K562 (cell line): Measurements from ENCODE around the gene RARA. TPM values are rescaled to one million over a fixed set of nuclear protein-coding genes. Genes with fewer than 3 reads are reported as not detected.

Source experiments
- ATAC-seq: fragments of 200-7000 bp; cut with Tn5 transposase; 3 replicates; pipeline ENCODE4 v1.9.1; 2020; ENCODE audit warnings: moderate library complexity
- BruUV-seq: library from RNA; stranded (reverse); fragments of 400-500 nt; replicated peaks from 2 replicates; lab custom pipeline; 2021; lab: Mats Ljungman, UMichigan
- CTCF ChIA-PET: fragments of 300-600 bp; formaldehyde crosslinking; extraction: SDS; loops from one replicate; lab custom pipeline; 2021; ENCODE audit warnings: low intra/inter-chr PET ratio; lab: Yijun Ruan, JAX
- POLR2A ChIA-PET: fragments of 300-600, 350-650 bp; sonication (Branson Sonifier 250); formaldehyde crosslinking; extraction: SDS; loops from one replicate; lab custom pipeline; 2021; ENCODE audit warnings: antibody characterized with exemption, inconsistent platforms; lab: Yijun Ruan, JAX
- DNase-seq, 4 experiments: peaks; one replicate each; pipeline versions ENCODE4 v3.0.0 to v3.0.0-alpha.2; 2011 to 2018; ENCODE audit warnings: low spot score in 3 of 4, mixed read lengths in 3 of 4; ENCODE audit errors: extremely low read depth in 1 of 4
- FAIRE-seq: peaks from 2 replicates; lab custom pipeline; 2011; peaks lifted over from hg19 to GRCh38; lab: Jason Lieb, UNC
- H2AFZ ChIP-seq: 2 replicates; pipeline ENCODE4 v1.6.0; 2011; ENCODE audit warnings: low read depth, low read length, control low read depth, inconsistent platforms
- H3K27ac ChIP-seq: fragments of 200-600 bp; 3 replicates; pipeline ENCODE4 v1.8.0; 2011; ENCODE audit warnings: low read depth, mild to moderate bottlenecking, control low read depth, inconsistent platforms, low read length, moderate library complexity, mixed read lengths; ENCODE audit errors: extremely low read depth
- H3K27me3 ChIP-seq, 2 experiments: fragments of 300-600 bp in 1 of 2; 2 replicates in 1 of 2; 3 replicates in 1 of 2; pipeline versions ENCODE4 v1.6.0 to v1.8.0; 2011; ENCODE audit warnings: inconsistent platforms in 2 of 2, low read length in 2 of 2, mild to moderate bottlenecking in 1 of 2, mixed read lengths in 1 of 2, moderate library complexity in 1 of 2; ENCODE audit not compliant: control insufficient read depth in 2 of 2, insufficient read depth in 2 of 2
- H3K36me3 ChIP-seq: fragments of 300-600 bp; 3 replicates; pipeline ENCODE4 v1.8.0; 2011; ENCODE audit warnings: mild to moderate bottlenecking, low read length, inconsistent platforms; ENCODE audit not compliant: control insufficient read depth, insufficient read depth
- H3K4me1 ChIP-seq, 2 experiments: fragments of 200-600 bp in 1 of 2; replicated peaks in 1 of 2; 2 replicates in 1 of 2; 3 replicates in 1 of 2; pipeline versions ENCODE4 v1.5.1 to v1.8.0; 2011; ENCODE audit warnings: inconsistent platforms in 2 of 2, low read length in 2 of 2, mild to moderate bottlenecking in 1 of 2, mixed read lengths in 1 of 2, moderate library complexity in 1 of 2; ENCODE audit not compliant: control insufficient read depth in 2 of 2, insufficient read depth in 2 of 2
- H3K4me2 ChIP-seq: 2 replicates; pipeline ENCODE4 v1.6.1; 2011; ENCODE audit warnings: low read length, control low read depth, inconsistent platforms, mixed read lengths; ENCODE audit not compliant: insufficient read depth
- H3K4me3 ChIP-seq: fragments of 200-600 bp; sonication (generic), shearing (Covaris generic); 2 replicates; pipeline ENCODE4 v1.5.1; 2016; ENCODE audit warnings: control low read depth, inconsistent platforms
- H3K79me2 ChIP-seq: fragments of 200-600 bp; 3 replicates; pipeline ENCODE4 v1.8.0; 2011; ENCODE audit warnings: low read length, inconsistent platforms; ENCODE audit not compliant: control insufficient read depth, insufficient read depth
- H3K9ac ChIP-seq, 2 experiments: 2 replicates each; pipeline versions ENCODE4 v1.6.0 to v1.6.1; 2011; ENCODE audit warnings: low read depth in 2 of 2, low read length in 2 of 2, control low read depth in 1 of 2, inconsistent platforms in 1 of 2, mild to moderate bottlenecking in 1 of 2, mixed read lengths in 1 of 2; ENCODE audit not compliant: insufficient read depth in 1 of 2
- H3K9me1 ChIP-seq: one replicate; pipeline ENCODE4 v1.6.0; 2011; ENCODE audit warnings: inconsistent platforms, mild to moderate bottlenecking, low read length, moderate library complexity; ENCODE audit not compliant: control insufficient read depth, insufficient read depth
- H3K9me3 ChIP-seq: replicated peaks from 2 replicates; pipeline ENCODE4 v1.5.1; 2011; ENCODE audit warnings: low read depth, low read length, inconsistent platforms; ENCODE audit not compliant: control insufficient read depth, insufficient read depth
- H4K20me1 ChIP-seq: replicated peaks from 2 replicates; pipeline ENCODE4 v1.6.1; 2011; ENCODE audit warnings: low read length, inconsistent platforms, mixed read lengths; ENCODE audit not compliant: control insufficient read depth, insufficient read depth
- ARID2 ChIP-seq: fragments of 450-650 bp; IDR thresholded peaks from 2 replicates; pipeline ENCODE4 v1.6.1; 2017; ENCODE audit warnings: antibody characterized with exemption, mild to moderate bottlenecking
- ARID3B ChIP-seq: fragments of 250-450 bp; sonication (Bioruptor Pico); IDR thresholded peaks from 2 replicates; pipeline ENCODE4 v1.4.0; 2020; ENCODE audit warnings: borderline replicate concordance
- ATF7 ChIP-seq: fragments of 450-650 bp; IDR thresholded peaks from 2 replicates; pipeline ENCODE4 v1.7.1; 2014; ENCODE audit warnings: mild to moderate bottlenecking, moderate library complexity
- CEBPB ChIP-seq: fragments of 450-650 bp; IDR thresholded peaks from 2 replicates; pipeline ENCODE4 v1.6.1; 2016; ENCODE audit warnings: missing genetic modification characterization, missing compliant biosample characterization
- GTF2E2 ChIP-seq: fragments of 200-800 bp; sonication (Bioruptor generic); IDR thresholded peaks from 2 replicates; pipeline ENCODE4 v1.6.1; 2016; ENCODE audit warnings: missing genetic modification characterization, missing compliant biosample characterization
- KDM4B ChIP-seq, 2 experiments: fragments of 450-650 bp in 1 of 2; sonication (generic) in 1 of 2; IDR thresholded peaks; 2 replicates each; pipeline ENCODE4 v1.6.1; 2016 to 2017; ENCODE audit warnings: borderline replicate concordance in 2 of 2, antibody characterized with exemption in 1 of 2, low read depth in 1 of 2, mild to moderate bottlenecking in 1 of 2
- NCOA1 ChIP-seq: fragments of 450-650 bp; IDR thresholded peaks from 2 replicates; pipeline ENCODE4 v1.6.1; 2016; ENCODE audit warnings: low read depth
- RBM25 ChIP-seq: fragments of 200-400 bp; formaldehyde crosslinking; IDR thresholded peaks from 2 replicates; pipeline ENCODE4 v1.6.1; 2018; ENCODE audit warnings: low read length, low read depth, moderate library complexity; ENCODE audit not compliant: severe bottlenecking
- SAP30 ChIP-seq: fragments of 200-600 bp; sonication (generic); IDR thresholded peaks from 2 replicates; pipeline ENCODE4 v1.6.1; 2012; ENCODE audit warnings: borderline replicate concordance, low read depth, mild to moderate bottlenecking, moderate library complexity, low read length, control low read depth, inconsistent platforms; ENCODE audit not compliant: insufficient read depth, poor library complexity, severe bottlenecking
- TFAP4 ChIP-seq: sonication (generic); formaldehyde crosslinking; IDR thresholded peaks from 2 replicates; pipeline ENCODE4 v1.8.0; 2022; ENCODE audit warnings: missing genetic modification reagents, mild to moderate bottlenecking, moderate library complexity, borderline replicate concordance
- TFE3 ChIP-seq: fragments of 450-650 bp; formaldehyde crosslinking; IDR thresholded peaks from 2 replicates; pipeline ENCODE4 v1.4.0; 2020; ENCODE audit warnings: mild to moderate bottlenecking, mixed read lengths
- ZNF639 ChIP-seq, 2 experiments: fragments of 200-800 bp in 1 of 2; sonication (Bioruptor generic) in 1 of 2; sonication (generic) in 1 of 2; formaldehyde crosslinking in 1 of 2; IDR thresholded peaks in 1 of 2; conservative IDR thresholded peaks in 1 of 2; 2 replicates each; pipeline versions ENCODE4 v1.5.0 to v1.6.1; 2016 to 2020; ENCODE audit warnings: missing compliant biosample characterization in 1 of 2, missing genetic modification characterization in 1 of 2, missing genetic modification reagents in 1 of 2
- ZNF75A ChIP-seq: fragments of 450-650 bp; formaldehyde crosslinking; IDR thresholded peaks from 2 replicates; pipeline ENCODE4 v1.4.0; 2020; ENCODE audit warnings: mild to moderate bottlenecking
- whole genome bisulfite sequencing: fragments of 100-300 bp; shearing (Covaris generic); methylation state at CpG from one replicate; pipeline ENCODE4 v1.1.6; 2016; ENCODE audit warnings: low coverage, mixed read lengths; ENCODE audit not compliant: insufficient coverage; ENCODE audit errors: missing lambda C conversion rate; 5-methylcytosine and 5-hydroxymethylcytosine counted together
- in situ Hi-C: fragments of 300-500 bp; cut with MboI; formaldehyde crosslinking; loops from 4 replicates; pipeline ENCODE4 v1.15.0; 2018; ENCODE audit warnings: inconsistent platforms, mixed read lengths
- intact Hi-C: fragments of 100-400 bp; cut with micrococcal nuclease; formaldehyde crosslinking; loops from 2 replicates; pipeline ENCODE4 v1.14.2; 2022
- polyA plus RNA-seq, 8 experiments: library from polyadenylated mRNA; depleted of rRNA in 4 of 8; stranded (reverse) in 5 of 8; unstranded in 3 of 8; fragments of >200 nt; fragmentation: Nextera tagmentation in 2 of 8; fragmentation: Illumina TruSeq in 1 of 8; extraction: Ambion mirVana in 2 of 8; extraction: Trizol in 1 of 8; gene quantifications; 2 replicates each; pipeline versions ENCODE4 v1.2.1 to v1.2.3, GENCODE V29; 2011 to 2014; ENCODE audit warnings: inconsistent platforms in 1 of 8, missing spikeins in 1 of 8
- total RNA-seq, 7 experiments: library from RNA; depleted of rRNA in 6 of 7; stranded (reverse); fragments of >200 nt in 6 of 7; fragmentation: Illumina TruSeq in 2 of 7; extraction: Trizol in 2 of 7; gene quantifications; 2 replicates each; pipeline versions ENCODE4 v1.2.1 to v1.2.3, GENCODE V29; 2011 to 2021; ENCODE audit warnings: low replicate concordance in 1 of 7

The RARA gene
- total and polyA plus RNA-seq, 9 of the 15 experiments (the other 6 are each of a cell fraction or from before 2014, with no cell fraction given), result 0.10 to 28.0 (median 7.9) TPM

- Histone ChIP-seq H3K4me1 (peaks cover 0 to 7% of the 10 kb centered on the region in 2 experiments; a peak in 2 of 5 replicates), H4K20me1 (no peaks in the 10 kb centered on the region), H2AFZ (peak within 1 kb of the TSS; percentile 89), H3K9ac (peak within 1 kb of the TSS; percentile 98 to 100), H3K4me2 (peak within 1 kb of the TSS; percentile 96), H3K79me2 (peaks cover 41% of the 10 kb centered on the region), H3K9me3 (no peaks in the 10 kb centered on the region), H3K4me3 (peak within 1 kb of the TSS; percentile 89), H3K9me1 (no peaks in the 10 kb centered on the region), H3K27me3 (no peaks in the 10 kb centered on the region), H3K36me3 (peaks cover 35% of the 10 kb centered on the region), H3K27ac (peak within 1 kb of the TSS; percentile 95)
- 1% methylated on average over 46 of the region's 47 CpGs for WGBS
- FAIRE-seq (peak; percentile 98), DNase-seq (peak; percentile 98 to 99 (median 99)), ATAC-seq (peak; percentile 98)
- in situ Hi-C loops (loop anchor here (5.0 to 25.0 kb wide), 2 partner anchors 95 to 275 kb away; partner anchors contain the start of gene CSF3), intact Hi-C loops (loop anchor here (5.0 kb wide), 3 partner anchors 65 to 275 kb away; no protein-coding TSS in a partner anchor)
- TSS peak; percentile 69 for BruUV-seq
- POLR2A ChIA-PET, result interaction anchor here (0.6 to 3.4 kb wide), 15 partner anchors 9 to 762 kb away, joined by 3 to 16 read pairs (median 4); no protein-coding TSS in a partner anchor
- CTCF ChIA-PET, result interaction anchor here (0.9 to 1.2 kb wide), 2 partner anchors 16 to 85 kb away, joined by 3 to 6 read pairs; no protein-coding TSS in a partner anchor
- peak; percentile 30; the same call in 1 of the 2 replicates for TF ChIP-seq GTF2E2 (tag)
- TF ChIP-seq ZNF639 (CRISPR knock-in tag; conservative IDR thresholded peaks at IDR 0.05 in 1 of 2, IDR thresholded peaks at IDR 0.05 in 1 of 2), result peak in 1 of 2 experiments; percentile 36; a peak in 1 of 4 replicates
- no peak for TF ChIP-seq CEBPB (tag)
- TF ChIP-seq TFE3 (CRISPR knock-in tag), result no peak
- peak; percentile 71 for TF ChIP-seq RBM25
- TF ChIP-seq ZNF75A (CRISPR knock-in tag), result no peak
- TF ChIP-seq ATF7, result peak; percentile 78
- peak; percentile 99 for TF ChIP-seq SAP30
- TF ChIP-seq NCOA1, result peak; percentile 31; the same call in 1 of the 2 replicates
- TF ChIP-seq TFAP4 (CRISPR knock-in tag), result peak; percentile 68; the same call in 1 of the 2 replicates
- TF ChIP-seq KDM4B (IDR thresholded peaks at IDR 0.05; ENCODE audit: borderline replicate concordance in 2 of 2, low read depth in 1 of 2), result no peak
- no peak for TF ChIP-seq ARID2
- TF ChIP-seq ARID3B (CRISPR knock-in tag), result no peak
Observed at GRCh38 chr17:40287494-40288369, 21.2 kb upstream of the RARA start, which contains the start of gene CDC6. TSS of gene CDC6 (plus strand) at chr17:40287879. CDS start at chr17:40289421, 1,542 bp downstream.
